HG03095 (cell line): ENCODE data around the gene MOV10L1.

Experiments
- ATAC-seq: cut with Tn5 transposase; IDR thresholded peaks from one replicate; pipeline ENCODE4 v1.9.1; 2021; ENCODE audit warnings: moderate library complexity; ENCODE audit not compliant: unreplicated experiment

Gene MOV10L1

GRCh38 chr22:50058906-50059880, 30.6 kb upstream of the MOV10L1 start:
- no peak for ATAC-seq

- no peak for ATAC-seq
Measured at GRCh38 chr22:50059881-50060262, 29.9 kb upstream of the MOV10L1 start.

GRCh38 chr22:50060441-50061140, 29.2 kb upstream of the MOV10L1 start:
- ATAC-seq: no peak

GRCh38 chr22:50061141-50061823, 28.5 kb upstream of the MOV10L1 start:
- ATAC-seq: no peak

- ATAC-seq: no peak
Measured at GRCh38 chr22:50061824-50062355, 27.9 kb upstream of the MOV10L1 start.

GRCh38 chr22:50062509-50063135, 27.2 kb upstream of the MOV10L1 start:
- no peak for ATAC-seq

GRCh38 chr22:50063589-50064393, 26.0 kb upstream of the MOV10L1 start:
- ATAC-seq: no peak

- ATAC-seq: no peak
Measured at GRCh38 chr22:50064453-50064852, 25.4 kb upstream of the MOV10L1 start.

GRCh38 chr22:50067244-50067643, 22.6 kb upstream of the MOV10L1 start:
- no peak for ATAC-seq

- no peak for ATAC-seq
Measured at GRCh38 chr22:50068096-50068495, 21.7 kb upstream of the MOV10L1 start.

- no peak for ATAC-seq
Measured at GRCh38 chr22:50070366-50070765, 19.4 kb upstream of the MOV10L1 start.

GRCh38 chr22:50071432-50072166, 18.2 kb upstream of the MOV10L1 start:
- no peak for ATAC-seq

- ATAC-seq: no peak
Measured at GRCh38 chr22:50072167-50072555, 17.6 kb upstream of the MOV10L1 start.

GRCh38 chr22:50072714-50073538, 16.9 kb upstream of the MOV10L1 start:
- ATAC-seq: no peak

GRCh38 chr22:50074056-50074455, 15.8 kb upstream of the MOV10L1 start:
- no peak for ATAC-seq

GRCh38 chr22:50074551-50075530, 15.0 kb upstream of the MOV10L1 start:
- no peak for ATAC-seq
